HL-60 (cell line): ENCODE data around the gene PPP6R2.

Experiments
- CTCF ChIP-seq: IDR thresholded peaks from one replicate; pipeline ENCODE4 v1.5.1; 2011; ENCODE audit warnings: low read length, control low read depth, inconsistent platforms; ENCODE audit not compliant: insufficient read depth
- GABPA ChIP-seq: IDR thresholded peaks from 2 replicates; pipeline ENCODE4 v1.6.1; 2012; ENCODE audit warnings: low read depth
- POLR2AphosphoS5 ChIP-seq: IDR thresholded peaks from 2 replicates; pipeline ENCODE4 v1.6.1; 2012; ENCODE audit warnings: low read depth
- REST ChIP-seq: IDR thresholded peaks from 2 replicates; pipeline ENCODE4 v1.6.1; 2012; ENCODE audit warnings: low read depth; ENCODE audit not compliant: insufficient replicate concordance

GRCh38 chr22:50452649-50453048, 109.5 kb downstream of the PPP6R2 start:
- TF ChIP-seq CTCF = no peak
- no peak for TF ChIP-seq GABPA
- no peak for TF ChIP-seq POLR2AphosphoS5
- TF ChIP-seq REST = no peak
